ENCODE measurements around the gene KCNC2. TPM values are rescaled to one million over a fixed set of nuclear protein-coding genes. Genes with fewer than 3 reads are reported as not detected.

The KCNC2 gene
- polyA plus RNA-seq, 3 donors = not detected

DNA sequence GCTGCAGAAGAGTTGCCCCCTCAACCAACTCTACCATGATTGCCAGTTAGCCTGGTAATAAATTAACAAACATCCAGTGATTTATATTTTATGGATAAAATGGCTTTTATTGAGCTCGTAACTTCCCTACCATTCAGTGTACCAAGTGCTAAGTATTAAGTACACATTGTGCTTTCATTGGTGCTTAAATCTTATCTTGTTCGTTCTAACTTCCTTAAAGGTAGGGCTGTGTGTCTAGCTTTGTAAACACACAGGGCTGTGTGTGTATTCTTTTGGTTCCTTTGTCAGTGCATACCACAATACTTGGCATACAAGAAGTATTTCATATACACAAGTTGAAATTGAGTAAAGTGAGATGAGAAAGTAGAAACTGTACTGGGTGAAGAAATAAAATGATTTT is 80.4 kb downstream of the KCNC2 start:
- TF ChIP-seq, protein P1, sequence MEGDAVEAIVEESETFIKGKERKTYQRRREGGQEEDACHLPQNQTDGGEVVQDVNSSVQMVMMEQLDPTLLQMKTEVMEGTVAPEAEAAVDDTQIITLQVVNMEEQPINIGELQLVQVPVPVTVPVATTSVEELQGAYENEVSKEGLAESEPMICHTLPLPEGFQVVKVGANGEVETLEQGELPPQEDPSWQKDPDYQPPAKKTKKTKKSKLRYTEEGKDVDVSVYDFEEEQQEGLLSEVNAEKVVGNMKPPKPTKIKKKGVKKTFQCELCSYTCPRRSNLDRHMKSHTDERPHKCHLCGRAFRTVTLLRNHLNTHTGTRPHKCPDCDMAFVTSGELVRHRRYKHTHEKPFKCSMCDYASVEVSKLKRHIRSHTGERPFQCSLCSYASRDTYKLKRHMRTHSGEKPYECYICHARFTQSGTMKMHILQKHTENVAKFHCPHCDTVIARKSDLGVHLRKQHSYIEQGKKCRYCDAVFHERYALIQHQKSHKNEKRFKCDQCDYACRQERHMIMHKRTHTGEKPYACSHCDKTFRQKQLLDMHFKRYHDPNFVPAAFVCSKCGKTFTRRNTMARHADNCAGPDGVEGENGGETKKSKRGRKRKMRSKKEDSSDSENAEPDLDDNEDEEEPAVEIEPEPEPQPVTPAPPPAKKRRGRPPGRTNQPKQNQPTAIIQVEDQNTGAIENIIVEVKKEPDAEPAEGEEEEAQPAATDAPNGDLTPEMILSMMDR (IDR thresholded peaks at IDR 0.05) = no peak
- Mint-ChIP-seq H3K27me3 (ENCODE audit: low read depth in 3 of 3) (peaks cover 0 to 2% (median 0%) of the 10 kb centered on the region in 3 donors), H3K4me1 (no peaks in the 10 kb centered on the region), H3K27ac (no peak overlapping the region), H3K36me3 (no peaks in the 10 kb centered on the region), H3K9me3 (no peaks in the 10 kb centered on the region), H3K4me3 (no peak overlapping the region)
- Histone ChIP-seq H3K9ac (ENCODE audit: insufficient read depth, low read length, poor library complexity, severe bottlenecking) (no peak overlapping the region), H3K79me2 (ENCODE audit: insufficient read depth, low read length) (no peaks in the 10 kb centered on the region), H3K4me3 (replicated peaks in 1 of 3; ENCODE audit: low read depth in 2 of 3, low read length in 3 of 3) (no peak overlapping the region), H2AFZ (ENCODE audit: insufficient read depth, low read depth, low read length, poor library complexity, severe bottlenecking) (no peak overlapping the region), H4K20me1 (ENCODE audit: insufficient read depth, low read length) (no peaks in the 10 kb centered on the region), H3K27ac (ENCODE audit: low read depth in 1 of 2, low read length in 2 of 2) (no peak overlapping the region), H3K36me3 (replicated peaks in 1 of 2; ENCODE audit: control insufficient read depth in 1 of 2, insufficient read depth in 2 of 2, low read length in 2 of 2) (no peaks in the 10 kb centered on the region), H3K4me1 (ENCODE audit: control insufficient read depth in 1 of 2, insufficient read depth in 2 of 2, low read length in 2 of 2) (no peaks in the 10 kb centered on the region), H3K27me3 (ENCODE audit: control insufficient read depth in 2 of 2, insufficient read depth in 2 of 2, low read length in 2 of 2) (no peaks in the 10 kb centered on the region), H3K4me2 (replicated peaks; ENCODE audit: extremely low read depth, low read length, poor library complexity, severe bottlenecking) (no peak overlapping the region), H3K9me3 (replicated peaks in 1 of 2; ENCODE audit: control insufficient read depth in 1 of 2, insufficient read depth in 1 of 2, low read length in 2 of 2) (no peaks in the 10 kb centered on the region)
- intact Hi-C loops (cut with micrococcal nuclease) = no loop called here
- no CpG with 5 or more reads among the region's 2 CpGs for WGBS (ENCODE audit: insufficient coverage)
- no peak for DNase-seq

DNA sequence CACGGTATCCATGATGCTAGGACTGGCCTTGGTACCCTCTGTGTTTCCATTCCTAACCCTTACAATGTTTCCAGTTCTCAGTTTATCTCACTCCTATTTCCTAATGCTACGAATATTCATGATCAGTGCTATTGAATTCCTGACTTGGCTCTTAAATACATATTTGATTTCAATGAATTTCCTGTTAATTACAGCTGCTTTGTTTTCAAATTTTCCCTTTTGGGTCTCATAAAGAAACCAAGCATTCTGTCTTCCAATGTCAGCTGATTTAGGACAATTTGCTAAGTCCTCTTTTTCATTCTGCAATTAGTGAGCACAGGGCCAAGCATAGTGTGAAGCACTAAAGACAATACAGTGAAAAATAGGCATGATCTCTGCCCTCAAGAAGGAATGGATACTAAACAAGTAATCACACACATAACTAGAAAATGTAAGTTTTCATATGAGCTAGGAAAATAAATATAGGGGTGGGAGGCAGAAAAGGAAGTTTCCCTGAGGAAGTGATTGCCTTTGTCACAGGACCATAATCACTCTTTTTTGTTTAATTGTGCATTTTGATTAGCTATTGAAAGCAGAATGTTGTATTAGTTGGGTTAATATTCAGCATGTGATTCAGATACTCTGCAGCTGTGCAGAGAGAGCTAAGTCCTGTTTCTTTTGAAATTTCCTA is 88.5 kb downstream of the KCNC2 start:
- no peak overlapping the region for H2AFZ ChIP-seq (ENCODE audit: insufficient read depth, low read depth, low read length, poor library complexity, severe bottlenecking)
- no peak overlapping the region for H3K4me3 Mint-ChIP-seq
- H3K4me3 ChIP-seq (replicated peaks in 1 of 3; ENCODE audit: low read depth in 2 of 3, low read length in 3 of 3) = no peak overlapping the region
- H4K20me1 ChIP-seq (ENCODE audit: insufficient read depth, low read length) = no peaks in the 10 kb centered on the region
- intact Hi-C loops (cut with micrococcal nuclease) = no loop called here
- DNase-seq = no peak
- H3K27ac ChIP-seq (ENCODE audit: low read depth in 1 of 2, low read length in 2 of 2) = no peak overlapping the region
- H3K9me3 ChIP-seq (replicated peaks in 1 of 2; ENCODE audit: control insufficient read depth in 1 of 2, insufficient read depth in 1 of 2, low read length in 2 of 2) = no peaks in the 10 kb centered on the region
- H3K4me1 ChIP-seq (ENCODE audit: control insufficient read depth in 1 of 2, insufficient read depth in 2 of 2, low read length in 2 of 2) = no peaks in the 10 kb centered on the region
- no peak overlapping the region for H3K27ac Mint-ChIP-seq
- WGBS (ENCODE audit: insufficient coverage) = 83% methylated on average over 1 of the region's 2 CpGs
- no peak overlapping the region for H3K9ac ChIP-seq (ENCODE audit: insufficient read depth, low read length, poor library complexity, severe bottlenecking)
- H3K36me3 Mint-ChIP-seq = no peaks in the 10 kb centered on the region
- no peaks in the 10 kb centered on the region for H3K27me3 ChIP-seq (ENCODE audit: control insufficient read depth in 2 of 2, insufficient read depth in 2 of 2, low read length in 2 of 2)
- no peaks in the 10 kb centered on the region for H3K36me3 ChIP-seq (replicated peaks in 1 of 2; ENCODE audit: control insufficient read depth in 1 of 2, insufficient read depth in 2 of 2, low read length in 2 of 2)
- no peak overlapping the region for H3K4me2 ChIP-seq (replicated peaks; ENCODE audit: extremely low read depth, low read length, poor library complexity, severe bottlenecking)
- peaks cover 0 to 3% (median 0%) of the 10 kb centered on the region in 3 donors for H3K27me3 Mint-ChIP-seq (ENCODE audit: low read depth in 3 of 3)
- H3K9me3 Mint-ChIP-seq = no peaks in the 10 kb centered on the region
- no peaks in the 10 kb centered on the region for H3K79me2 ChIP-seq (ENCODE audit: insufficient read depth, low read length)
- TF ChIP-seq, protein P1 (IDR thresholded peaks at IDR 0.05) = no peak
- no peaks in the 10 kb centered on the region for H3K4me1 Mint-ChIP-seq

Measured in CD14-positive monocyte (primary cell).